Breast epithelium (tissue), 3 donors: Measurements from ENCODE around the gene SKIC8.

Experiments
- POLR2A ChIP-seq: fragments of 450-650 bp; IDR thresholded peaks from one replicate; pipeline ENCODE4 v1.6.1; 2016; ENCODE audit warnings: antibody characterized with exemption, mild to moderate bottlenecking, moderate library complexity
- POLR2AphosphoS5 ChIP-seq, 3 donors: sonication (generic); formaldehyde crosslinking; IDR thresholded peaks; one replicate each; pipeline ENCODE4 v1.6.1; 2017; ENCODE audit warnings: antibody characterized with exemption in 3 of 3
- TF ChIP-seq, protein P1 (sequence below), 3 donors: fragments of 450-650 bp; IDR thresholded peaks; one replicate each; pipeline ENCODE4 v1.5.1; 2016 to 2017; ENCODE audit warnings: antibody characterized with exemption in 3 of 3, mild to moderate bottlenecking in 3 of 3, moderate library complexity in 3 of 3

DNA sequence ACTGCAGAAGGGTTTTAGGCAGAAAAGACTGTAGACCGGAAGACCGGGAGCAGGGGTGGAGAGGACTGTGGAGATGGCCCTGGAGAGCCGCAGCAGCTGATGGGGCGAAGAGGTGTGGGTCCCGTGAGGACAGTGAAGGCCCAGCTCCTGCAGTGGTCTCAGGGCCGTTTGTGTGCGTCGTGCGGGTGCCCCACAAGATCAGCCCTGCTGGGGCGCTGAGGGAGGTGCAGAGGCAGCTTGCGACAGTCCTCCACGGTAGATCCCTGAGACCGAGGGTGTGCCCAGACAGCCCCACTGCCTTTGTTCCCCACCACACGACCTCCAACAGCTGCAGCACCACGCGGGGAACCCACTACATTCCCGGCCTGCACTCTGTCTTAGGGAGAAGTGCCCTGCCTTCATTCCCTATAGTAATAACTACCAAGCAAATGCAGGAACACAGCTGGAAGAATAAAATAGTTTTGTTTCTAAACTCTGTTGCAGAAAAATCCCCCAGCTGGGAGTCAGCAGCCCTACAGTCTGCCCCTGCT lies 21.7 kb upstream of the SKIC8 start:
- TF ChIP-seq, protein P1, sequence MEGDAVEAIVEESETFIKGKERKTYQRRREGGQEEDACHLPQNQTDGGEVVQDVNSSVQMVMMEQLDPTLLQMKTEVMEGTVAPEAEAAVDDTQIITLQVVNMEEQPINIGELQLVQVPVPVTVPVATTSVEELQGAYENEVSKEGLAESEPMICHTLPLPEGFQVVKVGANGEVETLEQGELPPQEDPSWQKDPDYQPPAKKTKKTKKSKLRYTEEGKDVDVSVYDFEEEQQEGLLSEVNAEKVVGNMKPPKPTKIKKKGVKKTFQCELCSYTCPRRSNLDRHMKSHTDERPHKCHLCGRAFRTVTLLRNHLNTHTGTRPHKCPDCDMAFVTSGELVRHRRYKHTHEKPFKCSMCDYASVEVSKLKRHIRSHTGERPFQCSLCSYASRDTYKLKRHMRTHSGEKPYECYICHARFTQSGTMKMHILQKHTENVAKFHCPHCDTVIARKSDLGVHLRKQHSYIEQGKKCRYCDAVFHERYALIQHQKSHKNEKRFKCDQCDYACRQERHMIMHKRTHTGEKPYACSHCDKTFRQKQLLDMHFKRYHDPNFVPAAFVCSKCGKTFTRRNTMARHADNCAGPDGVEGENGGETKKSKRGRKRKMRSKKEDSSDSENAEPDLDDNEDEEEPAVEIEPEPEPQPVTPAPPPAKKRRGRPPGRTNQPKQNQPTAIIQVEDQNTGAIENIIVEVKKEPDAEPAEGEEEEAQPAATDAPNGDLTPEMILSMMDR (IDR thresholded peaks at IDR 0.05), result no peak
- TF ChIP-seq POLR2A (no peak), POLR2AphosphoS5 (IDR thresholded peaks at IDR 0.05) (no peak)
